Nephron (organoid): ENCODE measurements around the gene HSPD1.
"Not testable (repeated sequence)": the region's sequence is repeated elsewhere in the genome, so short reads cannot be mapped to it uniquely, and the experiment has no call there.

Experiments used
- H3K27ac Mint-ChIP-seq, 3 experiments: 2 replicates each; pipeline ENCODE4 v1.8.0; 2020; ENCODE audit warnings: mixed read lengths in 3 of 3, mild to moderate bottlenecking in 2 of 3, moderate library complexity in 1 of 3
- H3K27me3 Mint-ChIP-seq: 2 replicates; pipeline ENCODE4 v1.8.0; 2021; ENCODE audit warnings: low read depth, mild to moderate bottlenecking, moderate library complexity, mixed read lengths
- H3K36me3 Mint-ChIP-seq: 2 replicates; pipeline ENCODE4 v1.8.0; 2020; ENCODE audit warnings: low read depth, mixed read lengths
- H3K4me1 Mint-ChIP-seq: 2 replicates; pipeline ENCODE4 v1.8.0; 2020; ENCODE audit warnings: mixed read lengths
- H3K4me3 Mint-ChIP-seq, 3 experiments: 2 replicates each; pipeline ENCODE4 v1.8.0; 2020; ENCODE audit warnings: mild to moderate bottlenecking in 3 of 3, mixed read lengths in 3 of 3, moderate library complexity in 2 of 3
- H3K9me3 Mint-ChIP-seq: 2 replicates; pipeline ENCODE4 v1.8.0; 2020; ENCODE audit warnings: mixed read lengths
- CTCF ChIP-seq, 3 experiments: fragments of 200-600 bp; sonication (generic); IDR thresholded peaks; one replicate each; pipeline ENCODE4 v1.5.0; 2021; ENCODE audit warnings: antibody characterized with exemption in 3 of 3; ENCODE audit not compliant: unreplicated experiment in 3 of 3

The HSPD1 gene

GRCh38 chr2:197453914-197454398 is 45.7 kb downstream of the HSPD1 start:
- H3K9me3 Mint-ChIP-seq, result no peaks in the 10 kb centered on the region
- no peak for TF ChIP-seq CTCF (IDR thresholded peaks at IDR 0.05; ENCODE audit: unreplicated experiment in 3 of 3)
- peaks cover 13% of the 10 kb centered on the region for H3K4me1 Mint-ChIP-seq
- peak overlapping the region; percentile 99 to 100 (median 100) for H3K27ac Mint-ChIP-seq
- H3K36me3 Mint-ChIP-seq, result no peaks in the 10 kb centered on the region
- H3K27me3 Mint-ChIP-seq, result no peaks in the 10 kb centered on the region
- peak overlapping the region; percentile 99 to 100 (median 99) for H3K4me3 Mint-ChIP-seq

- no peaks in the 10 kb centered on the region for H3K9me3 Mint-ChIP-seq
- H3K36me3 Mint-ChIP-seq, result no peaks in the 10 kb centered on the region
- H3K4me3 Mint-ChIP-seq, result peak within 1 kb of the TSS; percentile 99 to 100 (median 99)
- H3K4me1 Mint-ChIP-seq, result peaks cover 13% of the 10 kb centered on the region
- H3K27ac Mint-ChIP-seq, result peak within 1 kb of the TSS; percentile 99 to 100 (median 100)
- TF ChIP-seq CTCF (IDR thresholded peaks at IDR 0.05; ENCODE audit: unreplicated experiment in 3 of 3), result peak in 1 of 3 experiments; percentile 32
- H3K27me3 Mint-ChIP-seq, result no peaks in the 10 kb centered on the region
Measured at GRCh38 chr2:197453123-197453913, 46.3 kb downstream of the HSPD1 start, which contains the start of gene COQ10B. Gene COQ10B, plus strand, starts transcription at chr2:197453552. Its CDS starts 9 bp downstream, at chr2:197453561.

- peaks cover 13% of the 10 kb centered on the region for H3K4me1 Mint-ChIP-seq
- no peaks in the 10 kb centered on the region for H3K27me3 Mint-ChIP-seq
- no peaks in the 10 kb centered on the region for H3K9me3 Mint-ChIP-seq
- peak overlapping the region; percentile 99 to 100 (median 99) for H3K4me3 Mint-ChIP-seq
- no peaks in the 10 kb centered on the region for H3K36me3 Mint-ChIP-seq
- peak overlapping the region; percentile 99 to 100 (median 100) for H3K27ac Mint-ChIP-seq
- TF ChIP-seq CTCF (IDR thresholded peaks at IDR 0.05; ENCODE audit: unreplicated experiment in 3 of 3), result no peak
Measured at GRCh38 chr2:197452754-197453122, 46.9 kb downstream of the HSPD1 start.

GRCh38 chr2:197450935-197451358 is 48.7 kb downstream of the HSPD1 start:
- Mint-ChIP-seq H3K4me1 (peaks cover 13% of the 10 kb centered on the region), H3K27ac (peak overlapping the region in 1 of 3 experiments; percentile 0), H3K4me3 (peak overlapping the region; percentile 32 to 79 (median 56))
- not testable (repeated sequence) for H3K36me3 Mint-ChIP-seq, H3K9me3 Mint-ChIP-seq, H3K27me3 Mint-ChIP-seq

- no peak overlapping the region for H3K4me3 Mint-ChIP-seq
- no peaks in the 10 kb centered on the region for H3K9me3 Mint-ChIP-seq
- H3K4me1 Mint-ChIP-seq, result peaks cover 13% of the 10 kb centered on the region
- H3K27me3 Mint-ChIP-seq, result no peaks in the 10 kb centered on the region
- no peak overlapping the region for H3K27ac Mint-ChIP-seq
- no peaks in the 10 kb centered on the region for H3K36me3 Mint-ChIP-seq
- no peak for TF ChIP-seq CTCF (IDR thresholded peaks at IDR 0.05; ENCODE audit: unreplicated experiment in 3 of 3)
Measured at GRCh38 chr2:197450465-197450864, 49.2 kb downstream of the HSPD1 start.

GRCh38 chr2:197446844-197447243 is 52.8 kb downstream of the HSPD1 start:
- Mint-ChIP-seq H3K27me3 (no peaks in the 10 kb centered on the region), H3K9me3 (no peaks in the 10 kb centered on the region), H3K36me3 (no peaks in the 10 kb centered on the region), H3K27ac (no peak overlapping the region), H3K4me1 (no peaks in the 10 kb centered on the region), H3K4me3 (no peak overlapping the region)
- TF ChIP-seq CTCF (IDR thresholded peaks at IDR 0.05; ENCODE audit: unreplicated experiment in 3 of 3), result no peak
